Stimulated activated naive CD4-positive, alpha-beta T cell (primary cell): Measurements from ENCODE around the gene USP22.
A peak's percentile ranks its signal among the peaks of the same experiment; 100 is the strongest.

Experiments
- DNase-seq, 6 experiments: peaks; one replicate each; lab custom pipeline; 2025; lab: John Stamatoyannopoulos, UW

Gene USP22

DNA sequence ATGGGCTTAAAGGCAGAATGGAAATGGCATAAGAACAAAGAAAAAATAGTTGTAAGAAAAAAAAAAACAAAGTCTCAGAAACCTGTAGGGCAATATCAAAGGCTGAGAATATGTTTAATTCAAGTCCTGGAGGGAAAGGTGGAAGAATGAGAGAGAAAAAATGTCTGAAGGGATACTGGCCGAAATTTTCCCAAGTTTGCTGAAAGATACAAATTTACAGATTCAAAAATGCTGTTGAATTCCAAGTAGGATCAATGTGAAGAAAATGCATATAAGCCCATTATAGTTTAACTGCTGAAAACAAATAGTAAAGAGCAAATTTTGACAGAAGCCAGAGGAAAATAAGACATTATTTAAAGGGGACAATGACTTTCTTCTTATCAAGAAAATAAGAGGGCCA lies 6.6 kb upstream of the USP22 start:
- DNase-seq: no peak

DNA sequence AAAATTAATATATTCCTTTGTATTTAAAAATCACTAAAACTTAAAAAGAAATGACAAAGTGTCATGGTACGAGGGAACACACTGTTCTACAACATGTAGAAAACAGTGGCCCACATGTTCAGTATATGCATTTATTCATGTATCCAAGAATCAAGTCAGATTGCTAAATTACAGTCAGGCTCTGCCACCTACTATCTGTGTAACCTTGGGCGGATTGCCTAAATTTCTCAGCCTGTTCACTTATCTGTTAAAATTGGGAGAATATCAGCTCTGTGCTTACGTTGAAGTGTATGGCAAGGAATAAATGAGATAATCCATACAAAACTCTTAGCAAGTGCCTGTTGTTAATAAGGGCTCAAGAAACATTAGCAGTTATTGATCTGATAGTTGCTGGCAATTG lies 3.4 kb upstream of the USP22 start:
- DNase-seq: no peak

DNA sequence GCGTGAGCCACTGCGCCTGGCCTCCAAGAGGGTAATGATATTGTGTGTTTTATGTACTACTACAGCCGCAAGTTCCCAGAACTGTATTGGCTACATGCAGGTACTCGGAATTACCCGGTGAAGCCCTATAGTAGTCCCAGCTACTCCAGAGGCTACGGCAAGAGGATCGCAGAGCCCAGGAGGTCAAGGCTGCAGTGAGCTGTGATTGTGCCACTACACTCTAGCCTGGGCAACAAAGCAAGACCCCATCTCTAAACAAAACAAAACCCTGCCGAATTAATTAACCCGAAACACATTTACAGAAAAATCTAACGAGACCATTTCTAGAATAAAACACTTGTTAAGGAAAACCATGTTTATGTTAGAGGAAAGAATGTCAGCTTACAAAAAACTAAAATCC lies 2.2 kb upstream of the USP22 start:
- DNase-seq: no peak

DNA sequence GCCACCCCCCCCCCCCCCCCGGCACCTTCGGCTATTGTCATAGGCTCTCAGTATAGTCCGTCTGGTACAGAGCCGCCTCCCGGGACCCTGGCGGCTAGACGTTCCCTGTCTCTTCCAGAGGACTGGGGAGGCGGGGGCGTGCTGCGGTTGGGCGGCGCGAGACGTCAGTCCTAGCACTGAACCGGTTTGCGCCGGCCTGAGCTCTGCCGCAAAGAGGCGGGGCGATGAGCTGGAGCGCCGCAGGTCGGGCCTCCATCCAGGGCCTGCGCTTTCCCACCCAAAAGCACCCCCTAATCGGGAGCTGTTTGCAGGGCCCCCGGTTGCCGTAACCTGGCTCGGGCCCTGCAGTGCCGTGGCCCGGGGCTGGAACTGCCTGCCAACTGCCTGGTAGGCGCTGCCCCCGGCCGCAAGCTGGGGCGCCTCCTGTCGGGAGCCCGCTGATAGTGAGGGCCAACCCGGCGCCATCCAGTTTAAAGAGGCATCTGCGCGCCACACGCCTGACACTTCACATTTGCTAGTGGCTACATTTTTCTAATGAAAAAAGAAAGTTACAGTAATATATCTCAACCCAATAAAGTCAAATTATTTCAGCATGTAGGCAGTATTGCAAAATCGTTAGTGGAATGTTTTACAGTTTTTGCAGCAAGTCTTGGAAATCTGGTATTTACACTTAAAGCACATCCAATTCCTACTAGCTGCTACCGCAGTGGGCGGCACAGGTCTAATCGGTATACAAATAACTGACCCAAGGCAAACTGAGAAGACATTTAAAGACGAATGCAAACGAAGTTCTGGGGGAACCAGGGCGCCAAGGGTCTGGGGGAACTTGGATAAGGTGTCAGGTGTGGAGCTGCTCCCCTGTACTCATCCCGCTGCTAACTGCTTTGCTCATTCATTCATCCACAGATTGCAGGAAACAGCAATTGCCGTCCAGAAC lies 753 bp upstream of the USP22 start:
- peak; percentile 95 to 99 (median 96) for DNase-seq

DNA sequence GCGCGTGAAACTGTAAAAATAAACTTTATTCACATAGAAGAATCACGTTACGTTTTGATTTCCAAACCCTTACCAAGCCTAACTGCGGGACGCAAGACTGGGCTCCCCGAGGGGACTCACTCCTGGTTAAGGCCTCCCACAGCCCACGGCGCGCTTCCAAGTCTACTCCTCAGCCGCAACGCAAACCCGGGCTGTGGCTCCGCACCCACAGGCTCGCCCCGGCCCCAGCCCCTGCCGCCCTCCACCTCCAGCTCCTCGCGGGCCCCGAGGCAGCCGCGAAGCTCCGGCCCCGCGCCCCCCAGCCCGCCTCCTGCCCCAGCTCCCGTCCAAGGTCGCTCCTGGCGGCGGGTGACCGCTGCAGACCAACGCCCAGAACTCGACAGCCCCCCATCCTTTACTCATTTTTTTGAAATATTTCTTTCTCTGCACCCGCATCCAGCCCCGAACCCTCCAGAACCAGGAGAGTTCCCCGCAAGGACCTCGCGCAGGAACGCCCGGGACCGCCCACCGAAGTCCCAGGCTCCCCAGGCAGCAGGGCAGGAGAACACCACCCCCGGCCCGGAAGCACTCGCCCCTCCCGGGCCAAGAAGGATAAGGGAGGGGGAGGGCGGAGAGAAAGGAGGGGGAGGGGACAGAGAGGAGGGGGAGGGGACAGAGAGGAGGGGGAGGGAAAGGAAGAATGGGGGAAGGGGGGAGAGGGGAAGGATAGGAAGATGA lies 912 bp downstream of the USP22 start:
- peak in 5 of 6 experiments; percentile 43 to 71 (median 61) for DNase-seq

DNA sequence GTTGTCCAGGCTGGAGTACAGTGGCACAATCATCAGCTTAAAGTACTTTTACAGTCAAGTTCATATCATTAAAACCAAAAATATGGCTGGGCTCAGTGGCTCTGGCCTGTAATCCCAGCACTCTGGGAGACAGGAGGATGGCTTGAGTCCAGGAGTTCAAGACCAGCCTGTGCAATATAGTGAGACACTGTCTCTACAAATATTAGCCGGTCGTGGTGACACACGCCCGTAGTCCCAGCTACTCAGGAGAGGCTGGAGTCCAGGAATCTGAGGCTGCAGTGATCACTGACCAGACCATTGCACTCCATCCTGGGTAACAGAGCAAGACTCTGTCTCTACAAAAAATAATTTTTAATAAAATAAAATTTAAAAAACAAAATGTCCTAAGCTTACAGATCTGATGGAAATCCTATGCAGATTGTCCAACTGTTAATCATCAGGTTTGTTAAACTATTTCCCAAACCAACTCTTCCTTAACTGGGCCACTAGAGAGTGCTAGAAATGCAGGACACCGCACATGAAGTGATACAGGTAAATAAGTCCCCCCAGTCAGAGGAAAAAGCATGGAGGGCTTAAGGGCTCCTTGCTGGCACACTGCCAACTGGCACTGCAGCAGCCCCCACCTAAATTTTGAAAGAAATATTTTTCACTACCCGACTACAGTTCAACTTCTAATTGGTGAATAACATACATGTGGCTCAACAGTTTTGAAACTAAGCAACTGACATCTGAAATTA lies 2.8 kb downstream of the USP22 start:
- DNase-seq: peak in 4 of 6 experiments; percentile 8 to 21 (median 12)

DNA sequence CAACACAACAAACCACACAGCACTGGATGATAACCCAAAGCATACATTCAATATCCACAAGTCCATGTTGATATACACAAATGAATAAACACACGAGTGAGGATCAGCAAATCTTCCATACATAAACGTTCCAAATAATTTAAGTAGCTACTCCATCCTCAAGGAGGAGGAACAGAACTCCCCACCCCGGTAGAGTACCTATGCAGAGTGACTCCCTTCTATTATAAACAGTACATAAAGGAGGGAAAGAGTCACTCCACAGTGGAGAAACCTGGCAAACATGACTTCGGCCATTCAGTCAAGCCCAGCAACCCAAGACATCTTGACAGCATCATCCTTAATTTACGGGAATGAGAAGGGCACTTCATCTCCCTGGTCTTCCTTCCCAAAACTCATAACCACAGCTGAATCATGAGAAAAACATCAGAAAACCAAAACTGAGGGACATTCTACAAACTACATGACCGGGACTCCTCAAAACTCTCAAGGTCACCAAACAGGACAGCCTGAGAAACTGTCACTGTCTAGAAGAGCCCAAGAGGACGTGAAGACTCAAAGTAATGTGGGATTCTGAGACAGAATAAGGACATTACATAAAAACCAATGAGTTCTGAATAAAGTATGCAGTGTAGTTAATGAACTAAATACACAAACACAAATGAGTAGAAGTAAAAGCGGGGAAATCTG lies 5.6 kb downstream of the USP22 start:
- no peak for DNase-seq

DNA sequence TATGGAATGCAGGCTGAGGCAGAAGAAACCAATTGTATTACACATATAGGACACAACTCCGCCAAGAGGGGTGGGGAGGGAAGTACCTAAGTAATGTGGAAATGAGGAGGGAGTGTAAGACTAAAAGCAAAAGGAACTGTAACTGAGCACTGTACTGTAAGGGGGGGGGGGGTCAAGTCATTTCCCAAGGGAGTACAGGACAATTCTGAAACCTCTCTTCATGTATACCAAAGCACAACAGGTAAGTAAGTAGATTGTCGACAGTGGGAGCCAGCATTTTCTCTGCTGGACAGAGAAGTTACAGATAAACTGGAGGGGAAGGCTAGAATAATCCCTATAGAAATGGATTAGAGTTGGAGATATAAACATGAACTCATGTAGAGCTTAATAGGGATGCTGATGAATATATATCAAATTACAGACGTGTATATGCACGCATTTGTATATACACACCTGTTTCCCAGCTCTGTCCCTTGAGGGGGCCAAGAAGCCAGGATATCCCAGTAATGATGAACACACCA lies 6.4 kb downstream of the USP22 start:
- DNase-seq: no peak

DNA sequence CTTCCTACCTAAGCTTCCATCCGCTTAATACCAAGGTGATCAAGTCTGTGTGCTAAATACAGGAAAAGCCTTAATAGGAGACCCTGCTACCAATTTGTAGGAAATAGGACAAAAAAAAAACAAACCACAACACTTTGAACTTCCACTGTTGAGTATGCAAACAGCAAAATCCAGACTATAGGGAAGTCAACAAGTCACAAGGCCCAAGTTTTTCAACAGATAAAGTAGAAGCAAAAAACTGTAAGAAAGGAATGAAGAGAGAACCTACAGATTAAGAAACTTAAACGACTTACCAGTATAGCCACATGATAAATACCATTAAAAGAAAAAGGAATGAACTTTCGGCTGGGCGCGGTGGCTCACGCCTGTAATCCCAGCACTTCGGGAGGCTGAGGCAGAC lies 7.4 kb downstream of the USP22 start:
- DNase-seq: peak in 1 of 6 experiments; percentile 35

DNA sequence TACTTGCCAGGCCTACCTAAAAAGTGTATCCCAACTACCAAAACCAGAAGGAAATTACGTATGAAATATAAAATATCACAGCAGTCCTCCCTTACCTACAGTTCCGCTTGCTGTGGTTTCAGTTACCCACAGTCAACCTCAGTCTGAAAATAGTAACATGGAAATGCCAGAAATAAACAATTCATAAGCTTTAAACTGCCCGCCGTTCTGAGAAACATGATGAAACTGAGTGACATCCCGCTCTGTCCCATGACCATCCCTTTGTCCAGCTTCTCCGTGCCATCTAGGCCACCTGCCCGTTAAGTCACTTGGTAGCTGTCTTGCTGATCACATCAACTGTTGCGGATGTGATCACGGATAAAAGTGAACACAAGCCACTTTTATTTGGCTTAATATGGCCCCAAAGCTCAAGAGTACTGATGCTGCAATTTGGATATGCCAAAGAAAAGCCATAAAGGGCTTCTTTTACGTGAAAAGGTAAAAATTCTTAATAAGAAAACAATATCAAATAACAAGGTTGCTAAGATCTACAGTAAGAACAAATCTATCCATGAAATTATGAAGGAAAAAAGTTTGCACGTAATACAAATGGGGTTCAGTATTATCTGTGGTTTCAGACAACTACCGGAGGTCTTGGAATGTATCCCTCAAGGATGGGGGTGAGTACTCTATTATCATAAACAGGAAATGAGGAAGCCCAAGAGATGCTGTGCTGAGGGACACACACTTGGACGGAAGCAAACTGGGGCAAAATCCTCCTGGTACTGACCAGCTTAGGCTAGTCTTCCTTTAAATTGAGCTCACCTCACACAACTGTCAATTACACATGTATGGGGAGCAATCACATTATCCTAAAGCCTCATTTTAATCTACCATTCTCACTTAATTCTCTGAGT lies 8.2 kb downstream of the USP22 start:
- peak in 5 of 6 experiments; percentile 11 to 66 (median 56) for DNase-seq

DNA sequence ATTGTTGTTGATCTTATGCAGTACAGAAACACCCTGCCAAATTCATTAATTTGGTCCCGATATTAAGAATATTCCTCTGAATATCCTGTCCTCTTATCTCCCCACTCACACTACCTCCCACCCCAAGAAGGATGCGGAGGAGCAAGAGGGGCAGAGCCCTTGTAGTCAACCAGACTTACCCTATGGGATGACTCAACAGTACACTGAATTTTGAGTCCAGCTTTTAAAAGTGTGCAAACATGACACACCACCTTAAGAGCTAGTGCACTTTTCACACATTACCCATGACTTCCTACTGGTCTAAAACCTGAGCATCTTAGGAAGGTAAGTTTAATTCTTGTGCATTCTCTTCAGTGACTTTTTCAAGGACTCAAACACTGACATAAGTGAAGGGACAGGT lies 9.5 kb downstream of the USP22 start:
- DNase-seq: peak in 1 of 6 experiments; percentile 5

DNA sequence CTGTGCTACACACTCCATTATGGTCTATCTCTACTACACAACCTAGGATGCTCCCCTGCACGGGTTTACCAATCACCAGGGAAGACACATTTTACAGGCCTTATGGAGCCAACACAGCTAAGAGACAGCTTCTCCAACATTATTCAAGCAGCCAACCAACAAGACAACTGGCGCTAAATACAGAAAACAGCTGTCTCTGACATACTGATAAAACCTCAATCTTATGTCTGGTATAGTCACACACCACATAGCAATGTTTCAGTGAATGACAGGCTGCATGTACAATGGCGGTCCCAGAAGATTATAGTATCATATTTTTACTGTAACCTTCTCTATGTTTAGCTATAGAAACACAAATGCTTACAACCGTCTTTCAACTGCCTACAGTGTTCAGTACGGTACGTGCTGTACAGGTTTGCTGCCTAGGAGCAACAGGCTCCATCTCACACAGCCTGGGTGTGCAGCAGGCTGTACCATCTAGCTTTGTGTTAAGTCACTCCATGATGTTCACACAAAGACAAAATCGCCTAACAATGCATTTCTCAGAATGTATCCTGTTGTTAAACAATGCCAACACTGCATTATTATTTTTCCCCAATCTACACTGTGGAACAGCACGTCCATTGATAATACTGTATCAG lies 10.9 kb downstream of the USP22 start:
- no peak for DNase-seq

DNA sequence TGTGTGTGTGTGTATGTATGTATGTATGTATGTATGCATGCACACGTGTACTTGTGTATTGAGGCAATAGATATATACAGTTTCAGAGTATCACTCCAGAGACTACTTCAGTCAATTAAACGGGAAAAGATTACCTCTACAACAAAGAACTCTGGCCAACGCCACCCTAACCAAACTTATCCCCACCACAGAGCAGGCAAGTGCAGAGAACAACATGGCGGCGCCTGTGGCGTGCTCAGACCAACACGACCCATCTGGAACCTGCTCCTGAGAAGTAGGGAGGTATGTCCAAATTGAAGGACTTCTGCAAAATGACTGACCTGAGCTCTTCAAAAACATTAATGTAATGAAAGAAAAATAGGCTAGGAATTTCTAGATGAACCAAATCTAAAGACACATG lies 12.4 kb downstream of the USP22 start:
- no peak for DNase-seq

DNA sequence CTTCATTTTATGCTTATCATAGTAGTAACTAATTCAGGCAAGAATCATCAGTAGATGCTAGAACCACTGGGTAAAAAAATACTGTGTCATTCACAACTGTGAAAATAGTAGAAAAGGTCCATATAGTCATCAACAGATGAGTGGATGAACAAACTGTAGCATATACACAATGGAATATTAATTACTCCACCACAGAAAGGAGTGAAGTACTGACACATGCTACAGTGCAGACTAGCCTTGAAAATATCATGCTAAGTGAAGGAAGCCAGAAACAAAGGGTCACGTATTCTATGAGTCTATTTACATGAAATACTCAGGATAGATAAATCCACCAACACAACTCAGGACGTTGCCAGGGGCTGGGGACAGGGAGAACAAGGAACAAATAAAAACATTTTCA lies 13.3 kb downstream of the USP22 start:
- no peak for DNase-seq

DNA sequence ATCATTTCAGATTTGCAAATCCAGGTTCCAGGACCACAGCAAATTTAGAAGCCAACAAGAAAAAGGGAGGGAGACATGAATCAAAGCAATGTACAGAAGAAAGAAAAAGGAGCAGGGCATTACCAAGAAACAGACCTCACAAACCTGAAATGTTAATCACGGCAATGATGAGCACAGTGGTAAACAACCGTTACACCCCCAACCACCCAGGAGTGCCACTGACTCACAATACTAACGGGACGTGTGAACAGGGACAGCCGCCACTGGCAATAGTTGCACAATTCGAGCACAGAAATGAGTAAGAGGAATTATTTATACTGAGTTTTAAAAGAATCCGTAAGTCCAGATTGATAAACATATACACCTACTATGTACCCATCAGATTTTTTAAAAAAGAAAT lies 13.8 kb downstream of the USP22 start:
- DNase-seq: no peak

DNA sequence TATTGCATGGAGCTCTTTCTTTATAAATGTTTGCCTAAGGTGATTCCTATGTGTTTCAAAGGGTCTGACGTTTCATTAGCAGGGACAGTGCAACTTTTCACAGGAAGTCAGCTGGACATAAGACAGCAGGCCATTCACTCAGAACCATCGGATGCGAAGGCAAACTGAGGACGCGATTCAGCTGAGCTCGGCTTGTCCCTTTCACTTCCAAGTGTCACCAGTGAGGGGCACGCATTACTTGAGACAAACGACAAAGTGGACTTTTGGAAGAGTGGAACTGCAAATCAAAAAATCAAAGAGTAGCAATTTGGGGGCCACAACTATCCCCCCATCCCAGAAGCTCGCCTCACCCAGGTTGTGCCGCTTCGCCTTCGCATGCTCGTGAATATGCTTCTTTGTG lies 14.6 kb downstream of the USP22 start:
- DNase-seq: no peak

DNA sequence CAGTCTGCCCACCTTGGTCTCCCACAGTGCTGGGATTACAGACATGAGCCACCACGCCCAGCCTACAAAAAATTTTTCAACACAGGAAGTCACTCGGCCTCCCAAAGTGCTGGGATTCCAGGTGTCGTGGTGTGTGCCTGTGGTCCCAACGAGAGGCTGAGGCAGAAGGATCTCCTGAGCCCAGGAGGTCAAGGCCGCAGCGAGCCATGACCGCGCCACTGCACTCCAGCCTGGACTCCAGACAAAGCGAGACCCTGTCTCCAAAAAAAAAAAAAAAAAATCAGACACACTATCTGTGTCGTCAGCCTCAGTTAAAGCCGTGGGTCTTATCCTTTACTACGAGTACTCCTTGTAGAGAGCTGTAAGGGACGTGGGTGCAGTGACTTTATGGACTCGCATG lies 15.8 kb downstream of the USP22 start:
- no peak for DNase-seq

DNA sequence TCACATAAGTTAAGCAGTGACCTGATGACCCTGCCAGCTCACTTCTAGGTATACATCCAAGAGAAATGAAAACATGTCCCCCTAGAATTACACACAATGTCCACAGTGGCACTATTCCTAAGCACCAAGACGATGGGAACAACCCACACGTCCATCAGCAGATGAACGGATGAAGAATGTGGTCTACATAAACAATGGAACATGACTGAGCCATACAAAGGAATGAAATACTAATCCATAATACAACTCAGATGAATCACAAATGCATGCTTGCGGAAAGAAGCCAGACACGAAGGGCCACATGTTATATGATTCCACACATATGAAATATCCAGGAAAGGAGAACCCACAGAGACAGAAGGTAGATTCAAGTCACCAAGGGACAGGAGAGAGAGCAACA lies 17.4 kb downstream of the USP22 start:
- no peak for DNase-seq

DNA sequence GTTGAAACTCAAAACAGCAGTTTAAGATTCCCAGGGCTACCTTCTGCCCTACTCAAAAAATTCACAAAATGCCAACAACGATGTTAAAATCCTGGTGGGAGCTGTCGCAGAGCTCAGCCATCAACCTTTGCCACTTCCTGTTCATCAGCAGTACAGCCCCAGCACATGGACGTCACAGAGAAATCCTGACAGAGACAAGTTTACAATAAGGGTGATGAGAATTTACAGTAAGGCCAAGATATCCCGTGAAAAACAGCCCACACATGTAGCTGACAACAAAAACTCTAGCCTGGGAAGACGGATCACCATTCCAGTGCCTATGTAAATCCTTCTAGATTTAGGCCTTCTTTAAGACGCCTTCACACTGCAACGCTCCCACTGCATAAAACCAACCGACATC lies 18.8 kb downstream of the USP22 start:
- no peak for DNase-seq

DNA sequence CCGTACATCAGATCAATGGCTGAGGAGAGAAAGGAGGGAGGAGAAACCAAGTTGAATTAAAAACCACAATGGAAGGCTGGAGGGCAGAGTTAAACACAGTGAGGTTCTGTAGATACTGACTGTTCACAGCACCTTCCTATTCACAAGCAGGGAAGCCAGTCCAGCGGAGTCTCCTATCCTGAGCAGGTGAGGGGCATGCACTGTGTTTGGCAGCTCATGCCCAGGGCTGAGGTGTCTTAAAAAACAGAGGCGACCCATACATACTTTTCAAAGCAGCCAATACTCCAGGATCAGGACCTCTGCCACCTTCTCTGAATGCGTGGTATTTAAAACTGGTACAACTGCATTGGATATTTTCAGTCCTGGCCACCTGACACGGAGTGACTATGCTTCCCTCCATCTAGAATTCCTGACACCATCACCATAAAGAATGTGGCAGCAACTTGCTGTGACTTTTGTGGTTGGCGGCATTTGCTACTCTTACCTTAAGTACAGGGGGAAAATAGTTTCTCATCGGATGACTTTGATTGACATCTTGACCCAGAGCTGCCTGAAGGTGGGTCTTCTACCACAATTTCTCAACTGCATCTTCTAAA lies 21.5 kb downstream of the USP22 start:
- no peak for DNase-seq
